Daoy (cell line): ENCODE measurements around the gene GBX1. TPM values are rescaled to one million over a fixed set of nuclear protein-coding genes. Genes with fewer than 3 reads are reported as not detected.

ENCODE experiments used
- DNase-seq: peaks from one replicate; pipeline ENCODE4 v3.0.0-alpha.2; 2015; ENCODE audit warnings: low read depth
- total RNA-seq: library from RNA; depleted of rRNA; stranded (reverse); fragments of >200 nt; shearing (Covaris generic); gene quantifications from 2 replicates; pipeline ENCODE4 v1.2.3, GENCODE V29; 2014

Gene GBX1
- total RNA-seq, 1 experiment from 2014 or later, result not detected

DNA sequence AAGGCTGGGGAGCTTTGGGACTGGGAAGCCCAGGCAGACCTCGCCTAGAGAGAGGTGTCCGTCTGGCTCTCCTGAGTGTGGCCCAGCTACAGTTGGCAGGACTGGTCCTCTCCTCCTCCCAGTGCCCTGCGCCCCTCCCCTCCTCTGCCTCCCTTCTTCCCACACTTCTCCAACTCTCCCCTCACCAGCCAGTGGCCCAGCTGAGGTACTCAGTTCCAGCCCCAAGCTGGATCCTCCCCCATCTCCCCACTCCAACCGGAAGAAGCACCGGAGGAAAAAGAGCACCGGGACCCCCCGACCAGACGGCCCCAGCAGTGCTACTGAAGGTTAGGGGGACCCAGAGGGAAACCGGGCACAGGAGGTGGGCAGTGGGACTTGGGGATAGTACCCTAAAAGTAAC lies 27.7 kb downstream of the GBX1 start:
- no peak for DNase-seq

DNA sequence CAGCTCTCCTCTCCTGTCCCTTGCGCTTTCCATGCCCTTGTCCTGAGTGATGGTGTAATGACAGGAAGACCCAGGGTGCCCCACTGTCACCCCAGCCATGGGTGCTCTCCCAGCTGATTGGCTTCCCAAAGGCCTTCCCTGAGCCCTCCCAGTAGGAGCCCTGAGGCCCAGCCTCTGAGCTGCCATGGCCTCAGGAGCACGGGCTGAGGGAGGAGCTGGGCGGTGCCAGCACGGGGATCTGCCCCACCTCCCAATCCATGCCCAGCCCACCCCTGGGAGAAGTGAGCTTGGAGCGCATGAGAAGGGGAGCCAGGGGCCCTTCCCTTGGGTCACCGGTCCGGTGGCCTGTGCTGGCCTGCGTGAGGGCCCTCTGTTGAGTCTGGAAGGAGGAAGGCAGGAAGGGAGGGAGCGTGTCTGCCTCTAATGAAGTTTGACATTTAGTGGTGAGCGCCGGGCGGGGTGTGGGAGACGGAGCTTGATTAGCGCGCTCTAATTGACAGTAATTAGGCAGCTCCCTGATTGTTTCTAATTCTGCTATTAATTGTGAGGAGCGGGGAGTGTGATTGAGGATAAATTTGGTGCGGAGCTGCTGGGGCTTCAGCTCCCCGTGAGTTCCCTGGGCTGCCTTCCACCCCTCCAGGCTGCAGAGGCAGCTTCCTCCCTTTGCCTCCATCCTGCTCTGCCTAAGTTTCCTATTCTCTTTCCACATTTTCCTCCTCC lies 28.3 kb downstream of the GBX1 start:
- no peak for DNase-seq

DNA sequence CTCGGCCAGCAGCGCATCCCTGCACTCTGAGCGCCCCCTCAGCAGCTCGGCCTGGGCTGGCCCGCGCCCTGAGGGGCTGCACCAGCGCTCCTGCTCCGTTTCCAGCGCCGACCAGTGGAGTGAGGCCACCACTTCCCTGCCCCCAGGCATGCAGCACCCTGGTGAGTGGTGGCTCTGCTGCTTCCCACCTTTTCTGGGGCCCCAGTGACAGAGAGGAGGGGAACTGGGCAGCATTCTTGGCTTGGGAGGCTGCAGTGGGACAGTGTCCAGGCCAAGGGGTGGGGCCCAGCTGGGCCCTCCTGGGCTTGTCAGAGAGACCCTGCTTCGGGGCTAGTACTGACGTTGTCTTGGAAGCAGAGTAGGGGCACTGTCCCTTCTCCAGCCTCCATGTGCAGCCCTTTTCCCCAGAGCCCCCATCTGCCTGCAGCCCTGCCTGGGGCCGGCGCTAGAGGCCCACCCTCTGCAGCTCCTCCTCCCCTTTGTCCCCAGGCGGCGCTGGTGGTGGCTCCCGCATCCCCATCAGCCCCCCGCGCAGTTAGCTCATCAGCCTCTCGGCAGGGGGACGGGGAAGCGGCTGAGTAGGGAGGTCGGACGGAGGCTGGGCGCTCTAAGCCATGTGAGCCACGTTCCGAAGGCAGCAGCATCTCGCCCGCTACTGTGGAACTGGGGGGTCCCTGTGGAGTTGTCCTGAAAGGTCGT lies 29.2 kb downstream of the GBX1 start:
- no peak for DNase-seq

DNA sequence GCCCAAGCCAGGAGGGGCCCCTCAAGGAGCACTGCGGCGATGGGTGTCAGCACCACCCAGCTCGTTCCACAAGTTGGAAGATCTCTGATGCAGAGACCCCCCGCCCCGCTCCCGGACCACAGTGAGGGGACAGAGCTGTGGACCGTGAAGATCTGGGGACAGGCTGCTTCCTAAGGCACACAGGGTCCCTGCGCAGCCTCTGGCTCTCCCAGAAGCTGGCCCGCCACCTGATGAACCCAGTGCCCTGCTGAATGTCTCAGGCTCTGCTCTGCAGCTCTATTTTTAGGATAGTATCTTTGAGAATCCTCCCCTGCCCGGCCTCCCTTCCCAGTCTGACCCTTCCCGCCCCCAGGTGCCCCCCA lies 29.7 kb downstream of the GBX1 start:
- DNase-seq, result no peak

DNA sequence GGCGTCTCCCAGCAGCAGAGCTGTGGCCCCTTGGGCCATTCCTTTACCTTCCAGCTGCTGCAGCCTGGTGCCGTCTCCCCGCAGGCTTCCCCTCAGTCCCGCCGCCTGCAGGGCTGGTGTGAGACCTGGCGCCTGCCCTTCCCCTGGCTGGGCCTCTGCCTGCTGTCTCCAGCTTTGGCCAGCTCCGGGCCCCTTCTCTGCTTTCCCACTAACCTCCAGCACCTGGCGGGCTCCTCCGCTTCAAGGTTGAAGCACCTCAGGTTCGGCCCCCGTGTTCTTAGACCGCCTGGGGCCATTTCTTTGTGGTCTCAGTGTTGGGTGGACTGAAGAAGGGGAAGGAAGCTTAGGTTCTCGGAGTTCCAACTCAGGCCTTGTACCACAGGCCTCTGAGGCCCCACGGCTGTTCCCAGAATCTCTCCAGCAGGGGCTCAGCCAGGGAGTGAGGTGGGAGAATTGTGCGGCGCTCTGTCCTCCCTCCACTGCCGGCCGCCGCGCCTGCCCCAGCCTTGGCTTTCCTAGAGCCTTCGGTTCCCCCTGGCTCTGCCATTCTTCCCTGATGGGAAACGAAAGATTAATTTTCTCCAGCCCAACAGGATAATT lies 30.3 kb downstream of the GBX1 start:
- DNase-seq, result no peak

DNA sequence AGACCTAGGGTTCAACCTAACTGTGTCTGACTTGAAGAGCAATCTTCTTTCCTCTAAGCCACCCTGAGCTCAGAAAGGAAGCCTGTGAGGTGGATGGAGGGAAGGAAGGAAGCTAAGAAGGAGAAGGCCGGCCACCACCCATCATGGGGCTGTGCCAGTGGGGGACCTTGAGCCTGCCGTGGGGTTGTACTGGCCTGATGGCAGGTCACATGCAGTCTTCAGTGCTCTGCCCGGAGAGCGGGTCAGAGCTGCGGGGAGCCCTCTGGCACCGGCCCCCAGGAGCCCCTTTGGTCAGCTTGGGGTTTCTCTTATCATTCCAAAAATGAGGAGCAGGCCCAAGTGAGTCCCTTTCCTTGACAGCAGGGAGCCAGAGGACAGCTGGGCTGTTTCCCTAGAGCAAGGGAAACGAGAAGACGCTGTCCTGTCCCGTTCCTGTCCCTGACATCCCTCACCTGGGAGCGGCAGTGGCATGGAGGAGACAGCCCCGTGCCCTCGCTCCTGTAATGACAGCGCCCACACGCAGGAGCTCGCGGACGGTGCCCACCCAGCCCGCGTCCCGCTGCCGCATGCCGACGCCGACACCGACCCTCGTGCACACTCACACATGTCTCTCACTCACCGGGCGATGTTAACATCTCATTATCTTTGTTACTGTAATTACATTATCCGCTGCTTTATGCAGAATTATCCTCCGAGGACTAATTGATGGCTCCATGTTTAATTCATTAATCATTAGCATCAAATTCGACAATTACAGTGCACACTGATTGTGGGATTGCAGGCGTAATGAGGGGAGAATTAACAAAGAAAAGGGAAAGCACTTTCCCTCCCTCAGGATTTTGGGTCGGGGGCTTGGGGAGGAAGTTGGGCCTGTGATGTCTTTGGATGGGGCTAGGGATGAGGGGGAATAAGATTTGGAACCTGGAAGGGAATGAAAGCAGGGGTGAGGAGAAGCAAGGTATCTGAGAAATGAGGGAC lies 31.3 kb downstream of the GBX1 start:
- no peak for DNase-seq

DNA sequence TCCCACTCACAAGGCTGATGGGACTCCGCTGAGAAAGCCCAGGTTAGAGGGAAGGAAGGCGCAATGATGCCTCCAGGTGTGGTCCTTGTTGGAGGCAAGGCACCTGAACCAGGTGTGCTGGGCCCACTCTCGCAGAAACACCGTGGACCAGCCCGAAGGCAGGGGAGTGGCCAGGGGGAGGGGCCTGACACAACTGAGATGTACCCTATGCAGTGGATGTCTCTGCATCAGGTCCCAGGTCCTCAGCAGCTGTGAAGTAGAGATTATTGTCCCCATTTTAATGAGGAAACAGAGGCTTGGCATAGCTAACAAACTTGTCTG lies 32.0 kb downstream of the GBX1 start:
- DNase-seq, result no peak

DNA sequence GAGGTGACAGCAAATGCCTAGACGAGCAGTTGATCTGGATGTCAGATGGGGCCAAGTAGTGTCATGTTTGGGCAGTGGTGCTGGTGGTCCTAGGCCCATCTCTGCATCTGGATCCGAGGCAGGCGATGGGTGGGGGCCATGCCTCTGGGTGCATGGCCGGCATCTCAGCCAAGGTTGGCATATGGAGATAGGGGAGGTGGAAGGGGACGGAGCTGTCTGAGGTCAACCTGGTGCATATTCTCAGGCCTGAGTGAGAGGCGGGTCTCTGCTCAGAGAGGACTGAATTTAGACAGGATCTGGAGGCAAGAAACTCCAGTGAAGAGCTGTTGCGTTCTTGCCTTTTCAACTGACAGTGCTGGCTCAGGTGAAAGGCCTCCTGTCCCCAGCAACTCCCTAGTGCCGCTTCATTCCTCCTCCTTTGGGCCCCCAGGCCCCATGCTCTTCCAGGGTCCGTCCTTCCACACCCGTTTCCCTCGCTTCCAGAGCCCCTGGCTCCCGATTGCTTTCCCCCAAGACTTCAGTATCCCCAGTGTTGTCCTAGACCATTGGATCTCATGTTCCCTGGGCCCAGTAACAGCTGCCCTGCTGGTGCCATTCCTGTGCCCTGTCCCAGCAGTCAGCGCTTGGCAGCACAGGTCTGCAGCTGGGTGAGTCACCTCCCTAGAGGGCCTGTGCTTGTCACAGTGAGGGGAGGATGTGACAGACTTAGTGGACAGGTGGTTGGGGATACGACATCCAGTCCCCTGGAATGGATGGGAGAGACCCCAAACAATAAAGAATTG lies 32.6 kb downstream of the GBX1 start:
- no peak for DNase-seq

DNA sequence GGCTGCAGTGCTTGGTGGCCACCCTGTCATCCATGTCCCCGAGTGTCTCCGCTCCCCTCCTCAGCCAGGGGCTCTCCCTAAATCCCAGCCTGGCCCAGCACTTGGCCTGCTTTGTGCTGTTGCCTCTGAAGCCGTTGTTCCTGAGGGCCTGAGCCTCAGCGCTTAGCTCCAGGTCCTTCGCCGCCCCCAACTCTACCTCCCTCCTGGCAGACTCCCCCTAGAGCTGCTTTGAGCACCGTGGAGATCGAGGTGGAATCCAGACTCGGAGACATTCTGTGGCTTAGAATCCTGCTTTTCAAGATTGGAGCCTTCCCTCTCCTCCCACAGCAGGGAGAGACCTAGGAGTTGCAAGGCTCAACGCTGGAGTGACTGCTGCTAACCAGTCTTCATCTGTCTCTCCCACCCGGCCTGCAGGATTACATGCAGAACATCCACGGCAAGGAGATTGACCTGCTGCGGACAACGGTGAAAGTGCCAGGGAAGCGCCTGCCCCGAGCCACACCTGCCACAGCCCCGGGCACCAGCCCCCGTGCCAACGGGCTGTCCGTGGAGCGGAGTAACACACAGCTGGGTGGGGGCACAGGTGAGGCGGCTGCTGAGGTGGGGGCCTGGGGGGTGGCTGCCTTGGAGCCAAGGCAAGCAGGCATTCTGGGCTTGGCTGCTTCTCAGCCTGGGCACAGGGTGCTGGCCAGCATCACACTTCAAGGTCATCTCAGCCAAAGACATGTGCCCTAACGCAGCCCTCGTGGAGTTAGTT lies 33.3 kb downstream of the GBX1 start:
- DNase-seq, result no peak

DNA sequence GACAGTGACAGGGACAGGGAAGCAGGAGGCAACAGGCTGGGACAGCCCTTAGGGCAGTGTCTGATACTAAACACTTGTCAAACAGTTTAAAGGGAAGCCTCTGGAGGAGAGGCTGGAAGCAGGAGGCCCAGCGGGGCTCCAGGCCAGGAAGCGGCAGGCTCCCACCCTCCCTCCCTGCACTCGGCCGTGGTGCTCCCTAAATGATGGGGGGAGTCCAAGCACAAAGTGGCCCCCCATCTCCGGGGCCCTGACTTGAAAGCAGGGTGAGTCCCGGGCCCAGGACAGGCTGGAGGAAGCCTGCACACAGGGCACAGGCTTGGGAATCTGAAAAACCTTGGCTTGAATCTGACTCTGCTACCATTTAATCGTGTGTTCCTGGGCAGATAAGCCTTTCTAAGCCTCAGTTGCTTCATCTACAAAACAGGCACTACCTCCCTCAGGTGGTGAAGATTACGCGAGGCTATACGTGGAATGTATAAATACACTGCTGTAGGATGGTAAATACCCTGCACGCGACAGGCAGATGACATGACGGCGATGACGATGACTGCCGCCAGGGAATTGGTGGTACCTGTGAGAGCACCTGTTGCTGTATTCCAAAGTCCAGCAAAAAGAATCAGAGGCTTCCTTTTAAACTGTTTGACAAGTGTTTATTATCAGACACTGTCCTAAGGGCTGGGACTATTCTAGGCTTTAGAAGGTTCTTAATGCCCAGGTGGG lies 34.1 kb downstream of the GBX1 start:
- DNase-seq, result no peak

DNA sequence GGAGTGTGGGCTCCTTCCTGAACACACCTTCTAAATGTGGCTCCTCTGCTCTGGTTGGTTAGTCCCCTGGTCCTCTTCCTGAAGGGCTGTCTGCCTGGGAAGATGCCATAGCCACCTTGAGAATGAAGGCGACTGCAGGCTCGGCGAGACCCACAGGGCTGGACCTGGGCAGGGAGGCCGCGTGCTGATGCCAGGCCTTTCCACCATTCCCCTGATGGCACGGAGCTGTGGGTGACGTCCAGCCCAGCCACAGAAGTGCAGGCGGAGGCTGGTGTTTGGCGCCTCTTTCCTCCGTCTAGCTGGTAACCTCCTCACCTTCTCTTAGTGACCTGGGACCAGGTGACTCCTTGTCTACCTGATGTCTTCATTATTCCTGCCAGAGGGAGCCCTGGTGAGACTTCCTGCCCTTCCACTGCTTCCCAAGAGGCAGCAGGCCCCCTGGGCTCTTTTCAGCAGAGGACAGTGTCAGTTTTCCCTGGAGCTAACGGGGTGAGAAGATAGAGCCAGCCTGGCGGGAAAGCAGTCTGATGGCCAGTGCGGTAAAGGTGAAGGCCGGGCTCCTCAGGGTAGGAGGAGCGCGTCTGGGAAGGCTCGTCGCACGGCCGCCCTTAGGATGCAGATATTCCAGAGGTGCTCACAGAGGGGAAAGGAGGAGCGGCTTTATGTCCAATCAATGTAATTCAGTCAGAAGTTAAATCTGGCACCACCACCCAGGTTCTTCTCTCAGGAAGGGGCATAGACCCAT lies 34.9 kb downstream of the GBX1 start:
- DNase-seq, result no peak

DNA sequence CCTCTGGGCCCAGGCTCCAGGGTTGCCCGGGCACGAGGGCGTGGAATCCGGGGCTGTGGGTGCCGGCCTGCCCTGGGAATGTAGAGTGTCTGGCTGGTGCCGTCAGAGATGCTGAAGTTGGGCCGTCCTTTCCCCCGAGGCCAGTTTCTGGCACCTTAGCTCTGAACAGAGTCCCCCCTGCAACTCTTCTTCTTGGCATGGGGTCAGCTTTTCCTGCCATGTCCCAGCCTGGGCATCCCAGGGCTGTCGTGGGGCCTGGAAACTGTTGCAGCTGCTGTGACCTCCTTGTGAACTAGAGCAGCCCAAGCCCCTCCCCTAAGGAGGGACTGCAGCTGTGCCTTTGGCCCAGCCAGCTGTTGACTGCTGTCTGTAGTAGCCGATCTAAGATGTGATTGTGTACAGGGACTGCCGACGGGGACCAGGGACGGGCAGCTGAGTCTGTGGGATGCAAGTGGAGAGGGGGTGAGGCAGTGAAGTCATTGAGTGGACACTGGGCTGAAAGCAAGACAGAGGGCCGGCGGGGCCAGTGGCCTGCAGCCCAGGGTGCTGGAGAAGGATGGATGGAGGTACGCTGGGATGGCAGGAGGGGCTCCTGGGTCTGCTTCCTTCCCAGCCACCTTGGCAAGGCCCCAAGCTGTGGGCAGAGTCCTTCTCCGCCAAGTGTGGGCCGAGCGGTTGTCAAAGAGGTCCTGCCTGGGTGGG lies 35.8 kb downstream of the GBX1 start:
- no peak for DNase-seq

DNA sequence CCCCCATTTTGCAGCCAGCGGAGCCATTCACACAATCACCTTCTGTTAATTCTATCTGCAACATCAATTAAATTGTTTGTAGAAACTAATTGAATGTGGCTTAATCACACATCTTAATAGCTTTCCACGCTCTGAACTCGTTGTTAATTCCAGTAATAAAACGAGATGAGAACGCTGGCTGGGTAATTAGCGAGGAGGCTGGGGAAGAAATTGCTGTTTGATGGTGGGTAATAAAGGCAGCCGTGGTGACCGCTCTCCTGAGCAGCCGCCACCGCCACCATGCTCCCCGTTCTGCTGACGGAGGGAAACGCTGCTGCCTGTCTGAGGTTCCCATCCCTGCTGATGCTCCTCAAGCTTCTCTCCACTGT lies 36.3 kb downstream of the GBX1 start:
- no peak for DNase-seq

DNA sequence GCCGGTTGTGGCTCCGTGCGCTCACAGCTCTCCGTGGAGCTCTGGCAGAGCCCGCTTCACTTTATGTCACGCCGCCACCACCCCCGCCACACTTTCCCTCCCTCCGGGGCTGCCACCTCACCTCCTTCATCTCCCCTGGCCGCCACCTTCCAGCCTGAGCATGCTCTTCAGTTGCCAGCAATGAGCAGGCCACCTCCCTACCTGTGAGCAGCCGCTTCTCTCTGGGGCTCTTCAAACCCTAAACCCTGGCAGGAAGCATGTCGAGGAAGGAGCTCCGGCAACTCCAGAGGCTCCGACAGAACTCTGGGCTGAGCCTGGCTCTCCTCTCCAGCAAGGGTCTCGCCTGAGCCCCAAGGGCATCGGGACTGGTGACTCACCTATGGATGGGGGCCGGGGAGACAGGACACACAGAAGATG lies 36.7 kb downstream of the GBX1 start:
- DNase-seq, result no peak

DNA sequence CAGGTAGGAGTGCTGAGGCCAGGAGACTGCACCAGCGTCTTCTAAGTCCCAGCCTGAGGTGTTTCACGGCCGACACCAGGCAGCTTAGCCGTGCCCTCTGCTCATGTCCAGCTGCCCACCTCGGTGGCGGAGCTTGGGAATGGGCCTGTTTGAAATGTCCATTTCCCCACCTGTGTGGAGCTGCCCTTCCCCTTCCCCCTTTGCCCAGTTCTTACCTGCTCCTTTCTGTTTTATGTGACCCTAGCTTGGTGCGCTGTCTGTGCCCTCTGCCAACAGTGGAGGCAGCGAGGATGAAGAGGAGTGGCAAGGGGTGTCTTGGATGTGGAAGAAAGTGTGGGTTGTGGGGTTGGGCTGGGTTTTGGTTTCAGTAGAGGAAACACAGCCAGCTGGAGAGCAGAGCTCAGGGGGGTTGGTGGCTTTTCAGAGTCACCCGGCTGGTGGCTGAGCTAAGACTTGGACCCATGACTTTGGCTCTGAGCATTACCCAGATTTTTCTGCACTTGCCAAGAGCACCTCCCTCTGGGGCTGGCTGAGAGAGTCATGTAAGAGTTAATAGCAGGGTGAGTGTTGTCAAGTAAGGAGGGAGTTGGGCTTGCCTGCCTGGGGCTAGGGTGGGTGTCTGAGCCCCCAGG lies 37.4 kb downstream of the GBX1 start:
- DNase-seq, result no peak

DNA sequence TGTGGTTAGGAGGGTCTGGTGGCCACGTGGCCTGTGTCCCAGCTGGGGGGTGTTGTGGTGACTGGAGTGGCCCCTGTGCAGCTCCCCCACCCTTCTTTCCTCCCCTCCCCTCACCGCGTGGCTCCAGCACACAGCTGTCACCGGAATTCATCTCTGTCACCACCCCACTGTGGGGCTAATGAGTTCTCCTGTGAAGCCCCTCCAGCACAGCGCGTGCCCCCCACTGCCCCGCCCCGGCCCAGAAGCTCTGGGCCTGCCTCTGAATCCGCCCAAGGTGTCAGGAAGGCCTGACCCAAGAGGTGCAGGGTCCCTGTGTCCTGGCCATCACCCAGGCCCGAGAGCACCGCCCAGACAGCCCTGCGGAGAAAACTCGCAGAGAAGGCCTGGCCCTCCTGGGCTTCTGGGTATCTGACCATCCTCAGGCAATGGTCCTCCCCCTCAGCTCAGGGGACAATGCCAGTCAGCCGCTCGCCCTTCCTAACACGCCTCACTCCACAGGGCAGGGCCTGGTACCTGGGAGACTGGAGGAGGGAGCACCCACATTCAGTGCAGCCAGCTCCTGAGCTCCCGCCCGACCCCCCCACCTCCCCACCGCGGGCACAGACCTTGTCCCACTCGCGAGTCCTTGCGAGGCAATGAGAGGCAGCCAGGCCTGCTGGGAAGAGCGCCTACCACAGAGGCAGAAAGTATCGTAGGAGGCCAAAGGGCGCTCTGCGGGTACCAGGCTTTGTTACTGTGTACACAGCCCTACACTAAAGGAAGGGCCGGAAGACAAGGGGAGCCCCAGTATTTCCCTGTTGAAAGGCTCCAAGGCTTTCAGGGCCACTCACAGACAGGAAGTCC lies 38.2 kb downstream of the GBX1 start:
- no peak for DNase-seq

DNA sequence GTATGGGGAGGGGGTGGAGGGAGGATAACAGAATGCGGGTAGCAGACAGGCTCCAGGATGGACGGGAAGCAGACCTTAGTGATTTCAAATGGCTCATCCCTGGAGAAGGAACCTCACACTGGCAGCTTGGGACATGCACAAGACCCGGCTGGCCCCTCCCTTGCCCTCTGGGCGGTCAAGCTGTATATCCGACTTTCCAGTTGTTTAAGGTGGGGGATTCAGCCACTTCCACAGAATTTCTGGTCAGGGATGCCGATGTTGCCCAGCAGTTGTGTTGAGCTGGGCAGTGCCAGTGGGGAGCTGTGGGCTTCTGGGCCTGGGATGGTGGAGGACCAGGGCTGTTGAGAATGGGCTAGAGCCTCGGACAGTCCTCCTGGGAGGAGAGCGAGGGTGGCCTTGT lies 38.8 kb downstream of the GBX1 start:
- DNase-seq, result no peak
